Sigmoid colon (tissue), 3 donors: Measurements from ENCODE around the gene MC2R.

Source experiments
- CTCF ChIP-seq, 4 experiments: fragments of 450-650 bp in 3 of 4; fragments of 200-600 bp in 1 of 4; IDR thresholded peaks; one replicate each; pipeline ENCODE4 v1.5.1; 2016 to 2019; ENCODE audit warnings: antibody characterized with exemption in 4 of 4, mild to moderate bottlenecking in 3 of 4, moderate library complexity in 2 of 4
- POLR2A ChIP-seq, 2 donors: fragments of 450-650 bp; IDR thresholded peaks; one replicate each; pipeline ENCODE4 v1.6.1; 2016; ENCODE audit warnings: antibody characterized with exemption in 2 of 2, mild to moderate bottlenecking in 2 of 2, moderate library complexity in 2 of 2

DNA sequence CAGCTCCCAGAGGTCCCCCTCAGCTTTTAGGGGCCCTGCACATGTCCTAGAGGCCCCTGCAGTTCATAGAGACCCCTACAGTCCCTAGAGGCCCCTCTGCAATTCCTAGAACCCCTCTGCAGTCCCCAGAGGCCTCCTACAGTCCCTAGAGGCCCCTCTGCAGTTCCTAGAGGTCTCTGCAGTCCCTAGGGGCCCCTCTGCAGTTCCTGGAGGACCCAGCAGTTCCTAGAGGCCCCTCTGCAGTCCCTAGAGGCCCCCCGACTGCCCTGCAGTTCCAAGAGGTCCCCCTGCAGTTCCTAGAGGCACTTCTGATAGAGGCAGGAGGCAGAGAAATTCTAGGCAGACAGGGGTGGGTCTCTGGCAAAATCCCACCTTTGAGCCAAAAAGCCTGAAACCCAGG is 35.4 kb downstream of the MC2R start:
- TF ChIP-seq CTCF (IDR thresholded peaks at IDR 0.05) (no peak), POLR2A (IDR thresholded peaks at IDR 0.05) (no peak)
